H9 (cell line): Measurements from ENCODE around the gene DOK6. TPM values are rescaled to one million over a fixed set of nuclear protein-coding genes. Genes with fewer than 3 reads are reported as not detected.

Experiments
- DNase-seq: peaks from one replicate; pipeline ENCODE4 v3.0.0-alpha.2; 2017
- H2AFZ ChIP-seq: one replicate; pipeline ENCODE4 v1.6.1; 2013; ENCODE audit warnings: mild to moderate bottlenecking, low read length, control low read depth, moderate library complexity
- H2AK5ac ChIP-seq: 2 replicates; pipeline ENCODE4 v1.6.1; 2013; ENCODE audit warnings: low read length, control low read depth, mixed read lengths; ENCODE audit not compliant: insufficient read length
- H2BK120ac ChIP-seq: one replicate; pipeline ENCODE4 v1.6.1; 2013; ENCODE audit warnings: low read depth, mild to moderate bottlenecking, low read length, control low read depth, inconsistent platforms; ENCODE audit not compliant: poor library complexity, severe bottlenecking
- H2BK12ac ChIP-seq: 2 replicates; pipeline ENCODE4 v1.6.1; 2013; ENCODE audit warnings: low read length, control low read depth, mixed read lengths, low read depth; ENCODE audit not compliant: insufficient read length
- H2BK15ac ChIP-seq: 2 replicates; pipeline ENCODE4 v1.6.1; 2013; ENCODE audit warnings: low read depth, low read length, control low read depth
- H2BK20ac ChIP-seq: one replicate; pipeline ENCODE4 v1.6.1; 2013; ENCODE audit warnings: low read depth, mild to moderate bottlenecking, low read length, control low read depth, inconsistent platforms; ENCODE audit not compliant: poor library complexity, severe bottlenecking
- H2BK5ac ChIP-seq: 2 replicates; pipeline ENCODE4 v1.6.1; 2013; ENCODE audit warnings: low read length, control low read depth, mixed read lengths; ENCODE audit not compliant: insufficient read length
- H3K14ac ChIP-seq: 2 replicates; pipeline ENCODE4 v1.6.1; 2013; ENCODE audit warnings: low read length, control low read depth; ENCODE audit not compliant: insufficient read depth
- H3K18ac ChIP-seq: 2 replicates; pipeline ENCODE4 v1.6.1; 2013; ENCODE audit warnings: low read depth, mild to moderate bottlenecking, mixed read lengths, low read length, control low read depth; ENCODE audit not compliant: insufficient read length
- H3K23ac ChIP-seq: 2 replicates; pipeline ENCODE4 v1.6.1; 2013; ENCODE audit warnings: low read length, control low read depth, mixed read lengths, low read depth; ENCODE audit not compliant: insufficient read length
- H3K23me2 ChIP-seq: 2 replicates; pipeline ENCODE4 v1.6.1; 2013; ENCODE audit warnings: low read depth, mild to moderate bottlenecking, mixed read lengths, low read length, control low read depth; ENCODE audit not compliant: insufficient read length, poor library complexity, severe bottlenecking
- H3K27ac ChIP-seq: 2 replicates; pipeline ENCODE4 v1.5.1; 2013; ENCODE audit warnings: low read length, control low read depth, mixed read lengths, low read depth; ENCODE audit not compliant: insufficient read length
- H3K27me3 ChIP-seq: 2 replicates; pipeline ENCODE4 v1.6.1; 2013; ENCODE audit warnings: low read length, control low read depth, inconsistent platforms; ENCODE audit not compliant: insufficient read depth
- H3K4ac ChIP-seq: 2 replicates; pipeline ENCODE4 v1.6.1; 2013; ENCODE audit warnings: low read depth, mild to moderate bottlenecking, control low read depth, inconsistent platforms, low read length, moderate library complexity
- H3K4me1 ChIP-seq: 2 replicates; pipeline ENCODE4 v1.6.1; 2013; ENCODE audit warnings: low read length, control low read depth, inconsistent platforms; ENCODE audit not compliant: insufficient read depth
- H3K4me2 ChIP-seq: 2 replicates; pipeline ENCODE4 v1.6.1; 2013; ENCODE audit warnings: low read length, control low read depth, mixed read lengths; ENCODE audit not compliant: insufficient read length, insufficient read depth
- H3K56ac ChIP-seq: 2 replicates; pipeline ENCODE4 v1.6.1; 2013; ENCODE audit warnings: low read depth, mild to moderate bottlenecking, mixed read lengths, low read length, control low read depth; ENCODE audit not compliant: insufficient read length
- H3K79me1 ChIP-seq: 2 replicates; pipeline ENCODE4 v1.6.1; 2013; ENCODE audit warnings: low read depth, mild to moderate bottlenecking, moderate library complexity, low read length, control low read depth, inconsistent platforms; ENCODE audit not compliant: insufficient read depth, poor library complexity, severe bottlenecking
- H3K79me2 ChIP-seq: 2 replicates; pipeline ENCODE4 v1.6.1; 2013; ENCODE audit warnings: low read length, control low read depth, inconsistent platforms; ENCODE audit not compliant: insufficient read depth
- H3K9ac ChIP-seq: 2 replicates; pipeline ENCODE4 v1.6.1; 2013; ENCODE audit warnings: low read length, control low read depth, mixed read lengths; ENCODE audit not compliant: insufficient read length; ENCODE audit errors: extremely low read depth
- H3K9me3 ChIP-seq: one replicate; pipeline ENCODE4 v1.6.1; 2013; ENCODE audit warnings: low read depth, low read length, inconsistent platforms; ENCODE audit not compliant: control insufficient read depth
- H3T11ph ChIP-seq: one replicate; pipeline ENCODE4 v1.6.1; 2013; ENCODE audit warnings: mild to moderate bottlenecking, low read length, control low read depth, inconsistent platforms
- H4K20me1 ChIP-seq: one replicate; pipeline ENCODE4 v1.6.1; 2013; ENCODE audit not compliant: control insufficient read depth, insufficient read length, insufficient read depth
- H4K5ac ChIP-seq: 2 replicates; pipeline ENCODE4 v1.6.1; 2013; ENCODE audit warnings: low read depth, mild to moderate bottlenecking, mixed read lengths, low read length, control low read depth; ENCODE audit not compliant: insufficient read length
- H4K8ac ChIP-seq: replicated peaks from 2 replicates; pipeline ENCODE4 v1.6.1; 2013; ENCODE audit warnings: low read length, control low read depth, mixed read lengths, low read depth; ENCODE audit not compliant: insufficient read length
- H4K91ac ChIP-seq: 2 replicates; pipeline ENCODE4 v1.6.1; 2013; ENCODE audit warnings: low read depth, mild to moderate bottlenecking, moderate library complexity, mixed read lengths, low read length, control low read depth; ENCODE audit not compliant: insufficient read length
- H3K27ac Mint-ChIP-seq, 3 experiments: 2 replicates in 2 of 3; 3 replicates in 1 of 3; pipeline ENCODE4 v1.8.0; 2020 to 2021; ENCODE audit warnings: mixed read lengths in 3 of 3, mild to moderate bottlenecking in 1 of 3, moderate library complexity in 1 of 3
- H3K27me3 Mint-ChIP-seq: 2 replicates; pipeline ENCODE4 v1.8.0; 2021; ENCODE audit warnings: low read depth, mild to moderate bottlenecking, moderate library complexity, mixed read lengths
- H3K36me3 Mint-ChIP-seq, 3 experiments: 2 replicates in 2 of 3; 3 replicates in 1 of 3; pipeline ENCODE4 v1.8.0; 2020 to 2021; ENCODE audit warnings: low read depth in 3 of 3, mixed read lengths in 3 of 3; ENCODE audit not compliant: insufficient read depth in 1 of 3
- H3K4me1 Mint-ChIP-seq, 2 experiments: 2 replicates each; pipeline ENCODE4 v1.8.0; 2020; ENCODE audit warnings: mixed read lengths in 2 of 2
- H3K4me3 Mint-ChIP-seq, 2 experiments: 2 replicates in 1 of 2; 3 replicates in 1 of 2; pipeline ENCODE4 v1.8.0; 2020 to 2021; ENCODE audit warnings: mild to moderate bottlenecking in 2 of 2, mixed read lengths in 2 of 2, moderate library complexity in 1 of 2
- H3K9me3 Mint-ChIP-seq, 2 experiments: 2 replicates in 1 of 2; 3 replicates in 1 of 2; pipeline ENCODE4 v1.8.0; 2020; ENCODE audit warnings: mild to moderate bottlenecking in 2 of 2, mixed read lengths in 2 of 2, moderate library complexity in 1 of 2
- WGBS: extraction: QIAGEN DNeasy Blood & Tissue Kit; methylation state at CpG from one replicate; pipeline ENCODE4 v1.1.7; 2013; ENCODE audit warnings: missing lambda C conversion rate, low lambda C conversion rate, mixed read lengths; ENCODE audit not compliant: insufficient read length; ENCODE audit errors: extremely low coverage; 5-methylcytosine and 5-hydroxymethylcytosine counted together
- total RNA-seq: library from RNA; stranded (reverse); gene quantifications from 2 replicates; pipeline ENCODE4 v1.2.1, GENCODE V29; 2021
- TF ChIP-seq, protein P1 (sequence below): fragments of 200-600 bp; sonication (generic); conservative IDR thresholded peaks from 3 replicates; pipeline ENCODE4 v1.8.0; 2021; ENCODE audit warnings: antibody characterized with exemption, mild to moderate bottlenecking

The DOK6 gene
- total RNA-seq, 1 experiment from 2014 or later: 0.20 TPM

GRCh38 chr18:69631281-69631680, 230.6 kb downstream of the DOK6 start:
- no peak overlapping the region for H3K9ac ChIP-seq
- no peak overlapping the region for H2BK20ac ChIP-seq
- TF ChIP-seq, protein P1, sequence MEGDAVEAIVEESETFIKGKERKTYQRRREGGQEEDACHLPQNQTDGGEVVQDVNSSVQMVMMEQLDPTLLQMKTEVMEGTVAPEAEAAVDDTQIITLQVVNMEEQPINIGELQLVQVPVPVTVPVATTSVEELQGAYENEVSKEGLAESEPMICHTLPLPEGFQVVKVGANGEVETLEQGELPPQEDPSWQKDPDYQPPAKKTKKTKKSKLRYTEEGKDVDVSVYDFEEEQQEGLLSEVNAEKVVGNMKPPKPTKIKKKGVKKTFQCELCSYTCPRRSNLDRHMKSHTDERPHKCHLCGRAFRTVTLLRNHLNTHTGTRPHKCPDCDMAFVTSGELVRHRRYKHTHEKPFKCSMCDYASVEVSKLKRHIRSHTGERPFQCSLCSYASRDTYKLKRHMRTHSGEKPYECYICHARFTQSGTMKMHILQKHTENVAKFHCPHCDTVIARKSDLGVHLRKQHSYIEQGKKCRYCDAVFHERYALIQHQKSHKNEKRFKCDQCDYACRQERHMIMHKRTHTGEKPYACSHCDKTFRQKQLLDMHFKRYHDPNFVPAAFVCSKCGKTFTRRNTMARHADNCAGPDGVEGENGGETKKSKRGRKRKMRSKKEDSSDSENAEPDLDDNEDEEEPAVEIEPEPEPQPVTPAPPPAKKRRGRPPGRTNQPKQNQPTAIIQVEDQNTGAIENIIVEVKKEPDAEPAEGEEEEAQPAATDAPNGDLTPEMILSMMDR: no peak
- no peak overlapping the region for H3K56ac ChIP-seq
- H3K9me3 ChIP-seq: no peaks in the 10 kb centered on the region
- H3K4me2 ChIP-seq: no peak overlapping the region
- no peak overlapping the region for H3T11ph ChIP-seq
- H3K4me1 Mint-ChIP-seq: peaks cover 4 to 9% of the 10 kb centered on the region in 2 experiments
- no peaks in the 10 kb centered on the region for H3K79me1 ChIP-seq
- no peaks in the 10 kb centered on the region for H3K79me2 ChIP-seq
- WGBS: no CpG with 5 or more reads among the region's 3 CpGs
- no peaks in the 10 kb centered on the region for H3K27me3 Mint-ChIP-seq
- H3K4me1 ChIP-seq: no peaks in the 10 kb centered on the region
- no peak overlapping the region for H3K14ac ChIP-seq
- no peak for DNase-seq
- H3K23me2 ChIP-seq: no peaks in the 10 kb centered on the region
- H4K5ac ChIP-seq: no peak overlapping the region
- H4K91ac ChIP-seq: no peak overlapping the region
- H2BK12ac ChIP-seq: no peak overlapping the region
- H3K4me3 Mint-ChIP-seq: no peak overlapping the region
- no peaks in the 10 kb centered on the region for H3K9me3 Mint-ChIP-seq
- no peak overlapping the region for H2AK5ac ChIP-seq
- H3K27ac Mint-ChIP-seq: no peak overlapping the region
- no peak overlapping the region for H2AFZ ChIP-seq
- H3K27ac ChIP-seq: no peak overlapping the region
- H3K18ac ChIP-seq: no peak overlapping the region
- no peak overlapping the region for H2BK15ac ChIP-seq
- H3K27me3 ChIP-seq: no peaks in the 10 kb centered on the region
- H3K4ac ChIP-seq: no peak overlapping the region
- H4K8ac ChIP-seq: no peak overlapping the region
- no peak overlapping the region for H2BK5ac ChIP-seq
- no peaks in the 10 kb centered on the region; a peak in 1 of 7 replicates for H3K36me3 Mint-ChIP-seq
- no peaks in the 10 kb centered on the region for H4K20me1 ChIP-seq
- no peak overlapping the region for H2BK120ac ChIP-seq
- H3K23ac ChIP-seq: no peak overlapping the region
